T1000 (cell line): ENCODE results near the gene IPO5.
"Not testable (repeated sequence)": the region's sequence is repeated elsewhere in the genome, so short reads cannot be mapped to it uniquely, and the experiment has no call there.

Experiments
- DNase-seq: peaks from one replicate; lab custom pipeline; 2025; ENCODE audit warnings: mixed read lengths; lab: John Stamatoyannopoulos, UW

Gene IPO5

GRCh38 chr13:98014766-98015165, 61.3 kb downstream of the IPO5 start:
- no peak for DNase-seq

GRCh38 chr13:98018293-98018692, 64.8 kb downstream of the IPO5 start:
- DNase-seq = no peak

- no peak for DNase-seq
These were observed 65.7 kb downstream of the IPO5 start for GRCh38 chr13:98019186-98019585.

GRCh38 chr13:98020271-98020670, 66.8 kb downstream of the IPO5 start:
- no peak for DNase-seq

GRCh38 chr13:98022210-98022609, 68.7 kb downstream of the IPO5 start:
- DNase-seq = no peak

GRCh38 chr13:98025480-98026025, 72.1 kb downstream of the IPO5 start:
- no peak for DNase-seq

GRCh38 chr13:98026457-98026857, 73.0 kb downstream of the IPO5 start:
- no peak for DNase-seq

GRCh38 chr13:98032168-98032567, 78.7 kb downstream of the IPO5 start:
- no peak for DNase-seq

GRCh38 chr13:98033277-98034247, 80.1 kb downstream of the IPO5 start:
- DNase-seq = no peak

- DNase-seq = no peak
These were observed 81.9 kb downstream of the IPO5 start for GRCh38 chr13:98035373-98035772.

- not testable (repeated sequence) for DNase-seq
These were observed 83.3 kb downstream of the IPO5 start for GRCh38 chr13:98036564-98037302.

- DNase-seq = no peak
These were observed 85.8 kb downstream of the IPO5 start for GRCh38 chr13:98039261-98039660.

GRCh38 chr13:98039964-98040363, 86.5 kb downstream of the IPO5 start:
- no peak for DNase-seq

GRCh38 chr13:98041081-98041820, 87.8 kb downstream of the IPO5 start:
- no peak for DNase-seq

- no peak for DNase-seq
These were observed 90.8 kb downstream of the IPO5 start for GRCh38 chr13:98044301-98044700.

GRCh38 chr13:98047785-98048184, 94.3 kb downstream of the IPO5 start:
- DNase-seq = not testable (repeated sequence)

- no peak for DNase-seq
These were observed 94.8 kb downstream of the IPO5 start for GRCh38 chr13:98048265-98048664.

- no peak for DNase-seq
These were observed 96.6 kb downstream of the IPO5 start for GRCh38 chr13:98050041-98050466.

GRCh38 chr13:98052412-98052811, 98.9 kb downstream of the IPO5 start:
- no peak for DNase-seq

- DNase-seq = no peak
These were observed 100.8 kb downstream of the IPO5 start for GRCh38 chr13:98054301-98054700.

GRCh38 chr13:98055623-98056022, 102.1 kb downstream of the IPO5 start:
- no peak for DNase-seq

- no peak for DNase-seq
These were observed 103.5 kb downstream of the IPO5 start for GRCh38 chr13:98056839-98057410.
